IPS-18a (cell line): ENCODE measurements around the gene KCNJ6.
"Not testable (repeated sequence)": the region's sequence is repeated elsewhere in the genome, so short reads cannot be mapped to it uniquely, and the experiment has no call there.

Source experiments
- H3K27ac ChIP-seq: one replicate; pipeline ENCODE4 v1.5.1; 2013; ENCODE audit warnings: low read length
- H3K27me3 ChIP-seq: one replicate; pipeline ENCODE4 v1.6.1; 2013; ENCODE audit warnings: mild to moderate bottlenecking, low read length; ENCODE audit not compliant: control insufficient read depth, insufficient read depth
- H3K36me3 ChIP-seq: one replicate; pipeline ENCODE4 v1.6.1; 2013; ENCODE audit warnings: low read depth, low read length; ENCODE audit not compliant: control insufficient read depth
- H3K4me1 ChIP-seq: one replicate; pipeline ENCODE4 v1.6.1; 2013; ENCODE audit warnings: low read depth, low read length; ENCODE audit not compliant: control insufficient read depth
- H3K4me3 ChIP-seq: one replicate; pipeline ENCODE4 v1.5.1; 2013; ENCODE audit warnings: low read length
- H3K9ac ChIP-seq: one replicate; pipeline ENCODE4 v1.6.1; 2013; ENCODE audit warnings: mild to moderate bottlenecking, low read length, moderate library complexity
- H3K9me3 ChIP-seq: one replicate; pipeline ENCODE4 v1.6.1; 2013; ENCODE audit warnings: low read depth, low read length; ENCODE audit not compliant: control insufficient read depth

The KCNJ6 gene

GRCh38 chr21:37603129-37603528, 313.1 kb downstream of the KCNJ6 start:
- no peaks in the 10 kb centered on the region for H3K4me1 ChIP-seq
- H3K36me3 ChIP-seq, result no peaks in the 10 kb centered on the region
- no peaks in the 10 kb centered on the region for H3K9me3 ChIP-seq
- no peak overlapping the region for H3K4me3 ChIP-seq
- no peak overlapping the region for H3K9ac ChIP-seq
- H3K27ac ChIP-seq, result no peak overlapping the region
- no peaks in the 10 kb centered on the region for H3K27me3 ChIP-seq

GRCh38 chr21:37601915-37602314, 314.3 kb downstream of the KCNJ6 start:
- Histone ChIP-seq H3K4me1 (no peaks in the 10 kb centered on the region), H3K27me3 (no peaks in the 10 kb centered on the region), H3K9ac (no peak overlapping the region), H3K9me3 (no peaks in the 10 kb centered on the region), H3K36me3 (no peaks in the 10 kb centered on the region), H3K27ac (no peak overlapping the region), H3K4me3 (no peak overlapping the region)

GRCh38 chr21:37601027-37601426, 315.2 kb downstream of the KCNJ6 start:
- Histone ChIP-seq H3K36me3 (no peaks in the 10 kb centered on the region), H3K27me3 (no peaks in the 10 kb centered on the region), H3K27ac (no peak overlapping the region), H3K9me3 (no peaks in the 10 kb centered on the region), H3K4me1 (no peaks in the 10 kb centered on the region), H3K9ac (no peak overlapping the region), H3K4me3 (no peak overlapping the region)

- Histone ChIP-seq H3K9ac (no peak overlapping the region), H3K4me3 (no peak overlapping the region)
Observed at GRCh38 chr21:37595944-37596343, 320.3 kb downstream of the KCNJ6 start.

GRCh38 chr21:37594472-37594951, 321.7 kb downstream of the KCNJ6 start:
- Histone ChIP-seq H3K4me1 (peaks cover 16% of the 10 kb centered on the region), H3K9ac (no peak overlapping the region), H3K27me3 (no peaks in the 10 kb centered on the region), H3K27ac (no peak overlapping the region), H3K4me3 (no peak overlapping the region), H3K36me3 (no peaks in the 10 kb centered on the region), H3K9me3 (no peaks in the 10 kb centered on the region)

More at GRCh38 chr21:37595944-37596343, 320.3 kb downstream of the KCNJ6 start:
- Histone ChIP-seq H3K27ac (no peak overlapping the region), H3K9me3 (no peaks in the 10 kb centered on the region), H3K4me1 (peaks cover 16% of the 10 kb centered on the region), H3K36me3 (no peaks in the 10 kb centered on the region), H3K27me3 (no peaks in the 10 kb centered on the region)

GRCh38 chr21:37593740-37594471, 322.4 kb downstream of the KCNJ6 start:
- no peaks in the 10 kb centered on the region for H3K36me3 ChIP-seq
- H3K27me3 ChIP-seq, result no peaks in the 10 kb centered on the region
- H3K9me3 ChIP-seq, result no peaks in the 10 kb centered on the region
- H3K9ac ChIP-seq, result no peak overlapping the region
- no peak overlapping the region for H3K4me3 ChIP-seq
- H3K4me1 ChIP-seq, result peaks cover 16% of the 10 kb centered on the region
- H3K27ac ChIP-seq, result no peak overlapping the region

- Histone ChIP-seq H3K4me3 (peak overlapping the region; percentile 19), H3K27ac (no peak overlapping the region), H3K9ac (no peak overlapping the region)
Observed at GRCh38 chr21:37593015-37593414, 323.2 kb downstream of the KCNJ6 start.

GRCh38 chr21:37592496-37592895, 323.8 kb downstream of the KCNJ6 start:
- H3K9me3 ChIP-seq, result no peaks in the 10 kb centered on the region
- peak overlapping the region; percentile 80 for H3K27ac ChIP-seq
- H3K27me3 ChIP-seq, result no peaks in the 10 kb centered on the region
- H3K4me3 ChIP-seq, result peak overlapping the region; percentile 19
- peak overlapping the region; percentile 39 for H3K9ac ChIP-seq
- peaks cover 16% of the 10 kb centered on the region for H3K4me1 ChIP-seq
- no peaks in the 10 kb centered on the region for H3K36me3 ChIP-seq

More at GRCh38 chr21:37593015-37593414, 323.2 kb downstream of the KCNJ6 start:
- H3K27me3 ChIP-seq, result no peaks in the 10 kb centered on the region
- H3K9me3 ChIP-seq, result no peaks in the 10 kb centered on the region
- no peaks in the 10 kb centered on the region for H3K36me3 ChIP-seq
- peaks cover 16% of the 10 kb centered on the region for H3K4me1 ChIP-seq

- H3K4me3 ChIP-seq, H3K27me3 ChIP-seq, H3K27ac ChIP-seq, H3K9me3 ChIP-seq, H3K9ac ChIP-seq, H3K36me3 ChIP-seq: not testable (repeated sequence)
- H3K4me1 ChIP-seq, result peaks cover 16% of the 10 kb centered on the region
Observed at GRCh38 chr21:37591994-37592393, 324.3 kb downstream of the KCNJ6 start.

- H3K36me3 ChIP-seq, H3K4me3 ChIP-seq, H3K27me3 ChIP-seq, H3K9ac ChIP-seq, H3K9me3 ChIP-seq, H3K27ac ChIP-seq: not testable (repeated sequence)
- H3K4me1 ChIP-seq, result peaks cover 16% of the 10 kb centered on the region
Observed at GRCh38 chr21:37590836-37591235, 325.4 kb downstream of the KCNJ6 start.

- H3K9me3 ChIP-seq, H3K4me3 ChIP-seq, H3K27me3 ChIP-seq, H3K9ac ChIP-seq, H3K27ac ChIP-seq, H3K36me3 ChIP-seq: not testable (repeated sequence)
- H3K4me1 ChIP-seq, result peaks cover 12% of the 10 kb centered on the region
Observed at GRCh38 chr21:37588644-37589043, 327.6 kb downstream of the KCNJ6 start.

GRCh38 chr21:37587635-37588177, 328.6 kb downstream of the KCNJ6 start:
- no peak overlapping the region for H3K4me3 ChIP-seq
- no peak overlapping the region for H3K9ac ChIP-seq
- no peaks in the 10 kb centered on the region for H3K27me3 ChIP-seq
- no peaks in the 10 kb centered on the region for H3K9me3 ChIP-seq
- H3K36me3 ChIP-seq, result no peaks in the 10 kb centered on the region
- peaks cover 6% of the 10 kb centered on the region for H3K4me1 ChIP-seq
- H3K27ac ChIP-seq, result no peak overlapping the region
